Smooth muscle cell (in vitro differentiated cells): ENCODE measurements around the gene NLGN4X. TPM values are rescaled to one million over a fixed set of nuclear protein-coding genes. Genes with fewer than 3 reads are reported as not detected.

ENCODE experiments used
- DNase-seq: peaks from one replicate; lab custom pipeline; 2025; ENCODE audit not compliant: unreplicated experiment; lab: John Stamatoyannopoulos, UW
- H2AFZ ChIP-seq: fragments of 200-600 bp; sonication (generic); 2 replicates; pipeline ENCODE4 v1.6.0; 2016; ENCODE audit warnings: antibody characterized with exemption, low read depth, mild to moderate bottlenecking
- H3F3A ChIP-seq: fragments of 200-600 bp; sonication (generic); 2 replicates; pipeline ENCODE4 v1.6.0; 2017; ENCODE audit warnings: antibody characterized with exemption, low read depth
- H3K27ac ChIP-seq: fragments of 200-600 bp; sonication (generic); 2 replicates; pipeline ENCODE4 v1.5.1; 2016; ENCODE audit warnings: low read depth, mild to moderate bottlenecking
- H3K27me3 ChIP-seq: fragments of 200-600 bp; sonication (generic); 2 replicates; pipeline ENCODE4 v1.6.1; 2016; ENCODE audit warnings: low read depth, mild to moderate bottlenecking
- H3K36me3 ChIP-seq: fragments of 200-600 bp; sonication (generic); 2 replicates; pipeline ENCODE4 v1.5.1; 2016; ENCODE audit warnings: low read depth
- H3K4me1 ChIP-seq: fragments of 200-600 bp; sonication (generic); 2 replicates; pipeline ENCODE4 v1.5.1; 2016; ENCODE audit warnings: low read depth
- H3K4me2 ChIP-seq: fragments of 200-600 bp; sonication (generic); 2 replicates; pipeline ENCODE4 v1.6.0; 2016; ENCODE audit warnings: mild to moderate bottlenecking
- H3K4me3 ChIP-seq: fragments of 200-600 bp; sonication (generic); 2 replicates; pipeline ENCODE4 v1.5.1; 2016; ENCODE audit warnings: mild to moderate bottlenecking
- H3K79me2 ChIP-seq: fragments of 200-600 bp; sonication (generic); 2 replicates; pipeline ENCODE4 v1.6.0; 2016; ENCODE audit warnings: low read depth, mild to moderate bottlenecking
- H3K9ac ChIP-seq: fragments of 200-600 bp; sonication (generic); 2 replicates; pipeline ENCODE4 v1.6.0; 2016; ENCODE audit warnings: low read depth
- H3K9me3 ChIP-seq: fragments of 200-600 bp; sonication (generic); replicated peaks from 2 replicates; pipeline ENCODE4 v1.5.1; 2016; ENCODE audit warnings: low read depth
- H4K20me1 ChIP-seq: fragments of 200-600 bp; sonication (generic); 2 replicates; pipeline ENCODE4 v1.6.0; 2016; ENCODE audit warnings: low read depth
- WGBS: methylation state at CpG from one replicate; pipeline ENCODE4 v1.1.7; 2016; ENCODE audit warnings: low lambda C conversion rate; 5-methylcytosine and 5-hydroxymethylcytosine counted together
- polyA plus RNA-seq: library from polyadenylated mRNA; unstranded; fragments of >200 nt; fragmentation: Nextera tagmentation; extraction: Ambion mirVana; gene quantifications from 2 replicates; pipeline ENCODE4 v1.2.1, GENCODE V29; 2016
- total RNA-seq: library from RNA; depleted of rRNA; stranded (reverse); fragments of >200 nt; gene quantifications from 2 replicates; pipeline ENCODE4 v1.2.3, GENCODE V29; 2014
- TF ChIP-seq, protein P1 (sequence below): fragments of 200-600 bp; sonication (generic); IDR thresholded peaks from 2 replicates; pipeline ENCODE4 v1.5.1; 2017; ENCODE audit warnings: borderline replicate concordance, mild to moderate bottlenecking, antibody characterized with exemption; ENCODE audit not compliant: insufficient read depth, poor library complexity, severe bottlenecking

Gene NLGN4X
- total and polyA plus RNA-seq, 2 experiments from 2014 or later: 1.6 to 4.7 TPM

- no peak for DNase-seq
- WGBS: 81% methylated on average over 4 of the region's 4 CpGs
- H3K79me2 ChIP-seq: no peaks in the 10 kb centered on the region
- H3K4me3 ChIP-seq: no peak overlapping the region
- no peak overlapping the region for H3K9ac ChIP-seq
- no peak overlapping the region for H2AFZ ChIP-seq
- no peaks in the 10 kb centered on the region for H3K36me3 ChIP-seq
- no peaks in the 10 kb centered on the region for H3K9me3 ChIP-seq
- no peaks in the 10 kb centered on the region for H3K27me3 ChIP-seq
- TF ChIP-seq, protein P1, sequence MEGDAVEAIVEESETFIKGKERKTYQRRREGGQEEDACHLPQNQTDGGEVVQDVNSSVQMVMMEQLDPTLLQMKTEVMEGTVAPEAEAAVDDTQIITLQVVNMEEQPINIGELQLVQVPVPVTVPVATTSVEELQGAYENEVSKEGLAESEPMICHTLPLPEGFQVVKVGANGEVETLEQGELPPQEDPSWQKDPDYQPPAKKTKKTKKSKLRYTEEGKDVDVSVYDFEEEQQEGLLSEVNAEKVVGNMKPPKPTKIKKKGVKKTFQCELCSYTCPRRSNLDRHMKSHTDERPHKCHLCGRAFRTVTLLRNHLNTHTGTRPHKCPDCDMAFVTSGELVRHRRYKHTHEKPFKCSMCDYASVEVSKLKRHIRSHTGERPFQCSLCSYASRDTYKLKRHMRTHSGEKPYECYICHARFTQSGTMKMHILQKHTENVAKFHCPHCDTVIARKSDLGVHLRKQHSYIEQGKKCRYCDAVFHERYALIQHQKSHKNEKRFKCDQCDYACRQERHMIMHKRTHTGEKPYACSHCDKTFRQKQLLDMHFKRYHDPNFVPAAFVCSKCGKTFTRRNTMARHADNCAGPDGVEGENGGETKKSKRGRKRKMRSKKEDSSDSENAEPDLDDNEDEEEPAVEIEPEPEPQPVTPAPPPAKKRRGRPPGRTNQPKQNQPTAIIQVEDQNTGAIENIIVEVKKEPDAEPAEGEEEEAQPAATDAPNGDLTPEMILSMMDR: no peak
- H3K4me2 ChIP-seq: no peak overlapping the region
- H3K4me1 ChIP-seq: no peaks in the 10 kb centered on the region
- H3F3A ChIP-seq: no peaks in the 10 kb centered on the region
- no peak overlapping the region for H3K27ac ChIP-seq
- no peaks in the 10 kb centered on the region for H4K20me1 ChIP-seq
Measured at GRCh38 chrX:6004529-6004928, 224.1 kb downstream of the NLGN4X start.

DNA sequence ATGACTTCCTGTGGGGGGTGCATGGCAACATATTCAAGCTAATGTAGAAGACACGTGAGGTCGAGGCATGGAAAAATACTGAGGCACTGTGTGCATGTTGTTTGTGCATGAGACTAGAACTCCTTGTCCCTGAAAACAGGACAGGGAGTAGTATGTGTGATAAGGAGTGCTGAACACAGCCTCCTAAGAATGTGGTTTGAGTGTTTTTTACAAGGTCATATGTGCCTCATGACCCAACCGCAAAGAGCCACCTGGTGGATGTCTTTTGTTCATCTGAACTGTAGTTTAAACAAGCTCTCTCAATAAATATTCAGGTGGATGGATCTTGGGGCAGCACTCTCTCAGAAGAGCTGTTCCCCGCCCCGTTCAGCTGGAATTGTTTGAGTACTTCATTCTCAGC lies 226.6 kb downstream of the NLGN4X start:
- WGBS: 75% methylated on average over 5 of the region's 5 CpGs
- Histone ChIP-seq H3K9ac (no peak overlapping the region), H2AFZ (no peak overlapping the region), H3K27ac (no peak overlapping the region), H3K4me2 (no peak overlapping the region), H3K79me2 (no peaks in the 10 kb centered on the region), H3K9me3 (no peaks in the 10 kb centered on the region), H4K20me1 (no peaks in the 10 kb centered on the region), H3F3A (no peaks in the 10 kb centered on the region), H3K36me3 (no peaks in the 10 kb centered on the region), H3K27me3 (no peaks in the 10 kb centered on the region), H3K4me1 (no peaks in the 10 kb centered on the region), H3K4me3 (no peak overlapping the region)
- DNase-seq: no peak
- TF ChIP-seq, protein P1: no peak

DNA sequence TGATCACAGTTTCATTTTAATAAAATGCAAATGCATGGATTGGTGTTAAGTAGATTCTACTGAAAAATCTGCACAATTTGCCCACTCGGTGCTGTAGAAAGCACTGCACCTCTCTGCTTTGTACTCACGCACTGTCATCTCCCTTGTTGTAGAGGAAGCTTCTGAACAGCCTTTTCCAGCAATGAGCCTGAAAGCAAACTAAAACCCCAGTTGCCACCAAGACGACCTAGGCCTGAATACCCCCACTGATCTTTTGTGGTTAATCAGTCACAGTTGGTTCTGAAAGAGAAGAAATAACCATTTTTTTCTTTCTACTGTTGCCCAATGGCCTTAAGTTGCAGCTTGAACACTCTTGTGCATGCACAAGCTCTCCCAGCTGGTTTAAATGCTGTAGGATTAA lies 229.8 kb downstream of the NLGN4X start:
- WGBS: 82% methylated on average over 3 of the region's 3 CpGs
- no peak overlapping the region for H3K4me2 ChIP-seq
- TF ChIP-seq, protein P1: no peak
- no peaks in the 10 kb centered on the region for H3F3A ChIP-seq
- no peaks in the 10 kb centered on the region for H4K20me1 ChIP-seq
- no peak for DNase-seq
- H3K27ac ChIP-seq: no peak overlapping the region
- H3K9ac ChIP-seq: no peak overlapping the region
- no peak overlapping the region for H2AFZ ChIP-seq
- H3K79me2 ChIP-seq: no peaks in the 10 kb centered on the region
- H3K4me3 ChIP-seq: no peak overlapping the region
- no peaks in the 10 kb centered on the region for H3K36me3 ChIP-seq
- H3K27me3 ChIP-seq: no peaks in the 10 kb centered on the region
- H3K4me1 ChIP-seq: no peaks in the 10 kb centered on the region
- no peaks in the 10 kb centered on the region for H3K9me3 ChIP-seq

DNA sequence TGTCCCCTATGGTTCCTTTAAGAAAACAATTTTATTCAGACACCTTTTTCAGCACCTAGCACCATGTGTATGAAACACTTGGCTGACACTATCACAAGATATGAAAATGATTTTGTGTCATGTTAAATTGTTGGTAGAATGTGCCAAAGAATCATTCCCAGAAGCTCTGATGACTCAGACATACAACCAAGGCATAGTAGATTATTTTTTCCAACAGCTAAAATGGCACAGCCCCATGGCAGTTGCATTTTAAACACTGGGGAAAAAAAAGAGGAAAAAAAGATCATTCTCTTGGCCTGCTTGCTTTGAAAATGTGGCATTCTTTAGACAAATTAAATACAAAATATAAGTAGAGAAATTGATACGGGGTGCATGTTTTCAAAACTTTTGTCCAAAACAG lies 230.2 kb downstream of the NLGN4X start:
- 81% methylated on average over 1 of the region's 1 CpG for WGBS
- no peak for DNase-seq
- no peaks in the 10 kb centered on the region for H3K27me3 ChIP-seq
- H4K20me1 ChIP-seq: no peaks in the 10 kb centered on the region
- H3K9ac ChIP-seq: no peak overlapping the region
- no peak overlapping the region for H3K4me3 ChIP-seq
- H3K36me3 ChIP-seq: no peaks in the 10 kb centered on the region
- no peaks in the 10 kb centered on the region for H3K4me1 ChIP-seq
- no peaks in the 10 kb centered on the region for H3K79me2 ChIP-seq
- TF ChIP-seq, protein P1: no peak
- no peaks in the 10 kb centered on the region for H3F3A ChIP-seq
- H3K27ac ChIP-seq: no peak overlapping the region
- no peaks in the 10 kb centered on the region for H3K9me3 ChIP-seq
- H2AFZ ChIP-seq: no peak overlapping the region
- H3K4me2 ChIP-seq: no peak overlapping the region
